H1 (cell line): Measurements from ENCODE around the gene RAD51D. TPM values are rescaled to one million over a fixed set of nuclear protein-coding genes. Genes with fewer than 3 reads are reported as not detected.

Source experiments
- CTCF ChIA-PET: fragments of 300-600 bp; sonication (Branson Sonifier 250); formaldehyde crosslinking; loops from one replicate; lab custom pipeline; 2021; ENCODE audit not compliant: partially characterized antibody; lab: Charles Lee
- POLR2A ChIA-PET: fragments of 300-600 bp; sonication (Branson Sonifier 250); formaldehyde crosslinking; loops from one replicate; lab custom pipeline; 2021; ENCODE audit warnings: inconsistent platforms; ENCODE audit not compliant: partially characterized antibody; lab: Charles Lee
- DNase-seq, 2 experiments: peaks; one replicate each; pipeline versions ENCODE4 v3.0.0 to v3.0.0-alpha.2; 2010 to 2022; ENCODE audit warnings: low spot score in 2 of 2, low read depth in 1 of 2, mixed read lengths in 1 of 2
- FAIRE-seq: peaks from 2 replicates; lab custom pipeline; 2011; peaks lifted over from hg19 to GRCh38; lab: Jason Lieb, UNC
- H2AFZ ChIP-seq: 2 replicates; pipeline ENCODE4 v1.8.1; 2012; ENCODE audit warnings: low read length, inconsistent platforms
- H2AK5ac ChIP-seq: 2 replicates; pipeline ENCODE4 v1.6.1; 2013; ENCODE audit warnings: low read depth, low read length
- H2BK120ac ChIP-seq: replicated peaks from 2 replicates; pipeline ENCODE3; 2013; ENCODE audit warnings: low read depth, low read length, inconsistent platforms
- H2BK12ac ChIP-seq: 2 replicates; pipeline ENCODE4 v1.6.1; 2013; ENCODE audit warnings: low read depth, low read length
- H2BK15ac ChIP-seq: 2 replicates; pipeline ENCODE4 v1.6.1; 2013; ENCODE audit warnings: low read length
- H2BK20ac ChIP-seq: 2 replicates; pipeline ENCODE4 v1.6.1; 2013; ENCODE audit warnings: low read length
- H2BK5ac ChIP-seq: 2 replicates; pipeline ENCODE4 v1.6.1; 2013; ENCODE audit warnings: low read depth, low read length
- H3K14ac ChIP-seq: 2 replicates; pipeline ENCODE4 v1.6.1; 2013; ENCODE audit warnings: inconsistent platforms; ENCODE audit not compliant: insufficient read length
- H3K18ac ChIP-seq: 2 replicates; pipeline ENCODE4 v1.6.1; 2013; ENCODE audit warnings: low read length; ENCODE audit errors: extremely low read depth
- H3K23ac ChIP-seq: 2 replicates; pipeline ENCODE4 v1.6.1; 2013; ENCODE audit warnings: inconsistent platforms; ENCODE audit not compliant: insufficient read length
- H3K23me2 ChIP-seq: 2 replicates; pipeline ENCODE4 v1.6.1; 2013; ENCODE audit warnings: low read depth, low read length
- H3K27ac ChIP-seq: 2 replicates; pipeline ENCODE4 v1.6.1; 2011; ENCODE audit warnings: low read depth, low read length, inconsistent platforms
- H3K27me3 ChIP-seq, 4 experiments: replicated peaks in 1 of 4; 1 replicate in 1 of 4; 2 replicates in 3 of 4; pipeline versions ENCODE4 v1.6.1 to v1.8.1; 2011 to 2013; ENCODE audit warnings: low read length in 3 of 4, mild to moderate bottlenecking in 3 of 4, inconsistent platforms in 2 of 4, mixed read lengths in 2 of 4, moderate library complexity in 1 of 4; ENCODE audit not compliant: control insufficient read depth in 3 of 4, insufficient read depth in 3 of 4; ENCODE audit errors: extremely low read depth in 1 of 4
- H3K36me3 ChIP-seq, 4 experiments: 2 replicates each; pipeline versions ENCODE4 v1.6.1 to v1.8.1; 2011 to 2013; ENCODE audit warnings: mild to moderate bottlenecking in 4 of 4, low read length in 3 of 4, moderate library complexity in 2 of 4, control low read depth in 1 of 4, inconsistent platforms in 1 of 4; ENCODE audit not compliant: insufficient read depth in 4 of 4, control insufficient read depth in 2 of 4
- H3K4ac ChIP-seq: replicated peaks from 2 replicates; pipeline ENCODE3; 2013; ENCODE audit warnings: low read length, low read depth, mixed read lengths, inconsistent platforms; ENCODE audit not compliant: insufficient read length
- H3K4me1 ChIP-seq, 4 experiments: replicated peaks in 1 of 4; 1 replicate in 1 of 4; 2 replicates in 3 of 4; pipeline versions ENCODE4 v1.6.1 to v1.8.1; 2011 to 2013; ENCODE audit warnings: low read length in 3 of 4, inconsistent platforms in 2 of 4, mixed read lengths in 1 of 4; ENCODE audit not compliant: insufficient read depth in 4 of 4, control insufficient read depth in 3 of 4
- H3K4me2 ChIP-seq, 2 experiments: 2 replicates each; pipeline versions ENCODE4 v1.6.1 to v1.8.1; 2011 to 2013; ENCODE audit warnings: low read depth in 2 of 2, low read length in 2 of 2, control low read depth in 1 of 2, inconsistent platforms in 1 of 2, mild to moderate bottlenecking in 1 of 2; ENCODE audit not compliant: insufficient read depth in 1 of 2
- H3K4me3 ChIP-seq, 4 experiments: fragments of 200-600, 300-600 bp in 1 of 4; sonication (generic), shearing (Covaris generic), sonication (Bioruptor Twin) in 1 of 4; 2 replicates each; pipeline versions ENCODE4 v1.5.1 to v1.8.1; 2011 to 2016; ENCODE audit warnings: low read length in 4 of 4, low read depth in 3 of 4, control low read depth in 2 of 4, inconsistent platforms in 2 of 4, mild to moderate bottlenecking in 2 of 4, mixed read lengths in 1 of 4, moderate library complexity in 1 of 4; ENCODE audit not compliant: insufficient read depth in 2 of 4; ENCODE audit errors: extremely low read depth in 1 of 4
- H3K56ac ChIP-seq: replicated peaks from 2 replicates; pipeline ENCODE3; 2013; ENCODE audit warnings: low read depth, mild to moderate bottlenecking, mixed read lengths, low read length, inconsistent platforms; ENCODE audit not compliant: insufficient read length
- H3K79me1 ChIP-seq: 2 replicates; pipeline ENCODE4 v1.6.1; 2013; ENCODE audit warnings: low read depth, low read length, control low read depth
- H3K79me2 ChIP-seq, 2 experiments: 2 replicates each; pipeline versions ENCODE4 v1.6.1 to v1.8.1; 2012 to 2013; ENCODE audit warnings: low read length in 2 of 2, mild to moderate bottlenecking in 2 of 2, inconsistent platforms in 1 of 2; ENCODE audit not compliant: insufficient read depth in 2 of 2, control insufficient read depth in 1 of 2
- H3K9ac ChIP-seq, 4 experiments: replicated peaks in 1 of 4; 1 replicate in 1 of 4; 2 replicates in 3 of 4; pipeline versions ENCODE4 v1.6.1 to v1.8.1; 2011 to 2013; ENCODE audit warnings: low read depth in 3 of 4, low read length in 3 of 4, control low read depth in 2 of 4, mild to moderate bottlenecking in 2 of 4, moderate library complexity in 2 of 4, inconsistent platforms in 1 of 4; ENCODE audit errors: extremely low read depth in 1 of 4
- H3K9me3 ChIP-seq, 2 experiments: 2 replicates each; pipeline versions ENCODE4 v1.6.1 to v1.8.1; 2012 to 2013; ENCODE audit warnings: mild to moderate bottlenecking in 2 of 2, moderate library complexity in 2 of 2, control low read depth in 1 of 2, inconsistent platforms in 1 of 2, low read depth in 1 of 2, low read length in 1 of 2, mixed read lengths in 1 of 2; ENCODE audit not compliant: insufficient read depth in 2 of 2
- H4K20me1 ChIP-seq, 2 experiments: replicated peaks in 1 of 2; 2 replicates each; pipeline versions ENCODE3 to v1.8.1; 2011 to 2013; ENCODE audit warnings: inconsistent platforms in 2 of 2, low read length in 2 of 2, mild to moderate bottlenecking in 1 of 2; ENCODE audit not compliant: insufficient read depth in 2 of 2, control insufficient read depth in 1 of 2
- H4K5ac ChIP-seq: 2 replicates; pipeline ENCODE4 v1.6.1; 2013; ENCODE audit warnings: low read length, low read depth, mixed read lengths, inconsistent platforms; ENCODE audit not compliant: insufficient read length
- H4K8ac ChIP-seq: 2 replicates; pipeline ENCODE4 v1.8.0; 2013; ENCODE audit warnings: mild to moderate bottlenecking, moderate library complexity, low read length, inconsistent platforms; ENCODE audit not compliant: insufficient read depth; ENCODE audit errors: extremely low read depth
- H4K91ac ChIP-seq: replicated peaks from 2 replicates; pipeline ENCODE3; 2013; ENCODE audit warnings: low read length, mixed read lengths, inconsistent platforms; ENCODE audit not compliant: insufficient read length
- BCL11A ChIP-seq, 2 experiments: IDR thresholded peaks; one replicate each; pipeline ENCODE4 v1.6.1; 2011; ENCODE audit warnings: low read depth in 2 of 2, low read length in 2 of 2, mild to moderate bottlenecking in 2 of 2
- CHD2 ChIP-seq: IDR thresholded peaks from 2 replicates; pipeline ENCODE4 v1.6.1; 2012; ENCODE audit warnings: low read length, improper control_type of control experiment
- E2F6 ChIP-seq: IDR thresholded peaks from 2 replicates; pipeline ENCODE4 v1.6.1; 2012; ENCODE audit warnings: inconsistent platforms
- JUND ChIP-seq: IDR thresholded peaks from 2 replicates; pipeline ENCODE4 v1.6.1; 2011; ENCODE audit warnings: mild to moderate bottlenecking, improper control_type of control experiment, low read length
- KDM4A ChIP-seq: IDR thresholded peaks from one replicate; pipeline ENCODE4 v1.7.1; 2012; ENCODE audit warnings: low read depth, mild to moderate bottlenecking, moderate library complexity, low read length, inconsistent platforms; ENCODE audit not compliant: severe bottlenecking
- NRF1 ChIP-seq: IDR thresholded peaks from 2 replicates; pipeline ENCODE4 v1.6.1; 2011; ENCODE audit warnings: mild to moderate bottlenecking, low read depth, low read length, improper control_type of control experiment
- PHF8 ChIP-seq: fragments of 200-600 bp; sonication (generic); conservative IDR thresholded peaks from 2 replicates; pipeline ENCODE4 v1.7.1; 2012; ENCODE audit warnings: low read depth, mild to moderate bottlenecking, inconsistent platforms, low read length, moderate library complexity
- POLR2A ChIP-seq, 2 experiments: IDR thresholded peaks; 1 replicate in 1 of 2; 2 replicates in 1 of 2; pipeline ENCODE4 v1.6.1; 2011; ENCODE audit warnings: low read depth in 2 of 2, low read length in 2 of 2, mild to moderate bottlenecking in 2 of 2; ENCODE audit errors: control extremely low read depth in 1 of 2
- POLR2AphosphoS5 ChIP-seq: IDR thresholded peaks from 2 replicates; pipeline ENCODE4 v1.6.1; 2011; ENCODE audit warnings: low read depth, low read length
- POU5F1 ChIP-seq: IDR thresholded peaks from 2 replicates; pipeline ENCODE4 v1.6.1; 2011; ENCODE audit warnings: low read depth, mild to moderate bottlenecking, low read length, moderate library complexity
- RXRA ChIP-seq: IDR thresholded peaks from 2 replicates; pipeline ENCODE4 v1.6.1; 2011; ENCODE audit warnings: low read depth, mild to moderate bottlenecking, low read length, moderate library complexity; ENCODE audit not compliant: insufficient read depth
- SAP30 ChIP-seq: fragments of 300-600 bp; sonication (generic); IDR thresholded peaks from 2 replicates; pipeline ENCODE4 v1.7.1; 2012; ENCODE audit warnings: low read length, moderate library complexity, mild to moderate bottlenecking, inconsistent platforms; ENCODE audit not compliant: insufficient read depth, insufficient replicate concordance
- USF2 ChIP-seq: IDR thresholded peaks from 2 replicates; pipeline ENCODE4 v1.6.1; 2011; ENCODE audit warnings: low read length, improper control_type of control experiment
- YY1 ChIP-seq: IDR thresholded peaks from 2 replicates; pipeline ENCODE4 v1.6.1; 2011; ENCODE audit warnings: low read depth, mild to moderate bottlenecking, low read length
- WGBS, 2 experiments: shearing (Covaris generic) in 1 of 2; methylation state at CpG; one replicate each; pipeline versions ENCODE4 v1.1.6 to v1.1.7; 2013 to 2015; ENCODE audit warnings: low lambda C conversion rate in 2 of 2, mixed read lengths in 2 of 2, inconsistent platforms in 1 of 2, low coverage in 1 of 2, missing lambda C conversion rate in 1 of 2; ENCODE audit not compliant: insufficient replicate concordance in 2 of 2, insufficient coverage in 1 of 2, insufficient read length in 1 of 2; ENCODE audit errors: extremely low coverage in 1 of 2, missing lambda C conversion rate in 1 of 2; 5-methylcytosine and 5-hydroxymethylcytosine counted together
- polyA plus RNA-seq, 7 experiments: library from polyadenylated mRNA; depleted of rRNA in 3 of 7; stranded (reverse) in 5 of 7; unstranded in 2 of 7; fragments of >200 nt in 5 of 7; fragments of 200-250 nt in 2 of 7; gene quantifications; 1 replicate in 5 of 7; 2 replicates in 1 of 7; 4 replicates in 1 of 7; pipeline versions ENCODE4 v1.2.1 to v1.2.3, GENCODE V29; 2011 to 2013; ENCODE audit warnings: missing spikeins in 2 of 7, mixed read lengths in 2 of 7
- total RNA-seq: library from RNA; stranded (reverse); fragmentation: NEBNext Ultra II Directional; extraction: Animal tissue kit (Norgen Biotek cat#: 25700); gene quantifications from 2 replicates; pipeline ENCODE4 v1.2.1, GENCODE V29; 2021

RAD51D gene
- total and polyA plus RNA-seq, 2 of the 8 experiments (the other 6 are each of a cell fraction or from before 2014, with no cell fraction given), result 10.2 to 12.9 TPM

GRCh38 chr17:35046245-35046644, 73.4 kb downstream of the RAD51D start:
- no peaks in the 10 kb centered on the region for H3K9me3 ChIP-seq
- no peak overlapping the region for H3K23ac ChIP-seq
- H2BK5ac ChIP-seq, result no peak overlapping the region
- H4K5ac ChIP-seq, result no peak overlapping the region
- no peak overlapping the region for H2AK5ac ChIP-seq
- H3K56ac ChIP-seq, result no peak overlapping the region
- no peaks in the 10 kb centered on the region for H3K79me1 ChIP-seq
- no peaks in the 10 kb centered on the region for H3K4me1 ChIP-seq
- WGBS, 2 experiments, result 94% methylated on average over 4 of the region's 4 CpGs; no CpG with 5 or more reads in 1 of the 2 experiments
- no peak overlapping the region for H3K14ac ChIP-seq
- CTCF ChIA-PET, result no interaction called here
- FAIRE-seq, result no peak
- no peak overlapping the region for H2BK15ac ChIP-seq
- no peak overlapping the region for H3K27ac ChIP-seq
- H3K4ac ChIP-seq, result no peak overlapping the region
- H4K8ac ChIP-seq, result no peak overlapping the region
- H3K36me3 ChIP-seq, result no peaks in the 10 kb centered on the region
- POLR2A ChIA-PET, result interaction anchor here (1.4 kb wide), 1 partner anchor 17 kb away, joined by 4 read pairs; no protein-coding TSS in a partner anchor
- no peaks in the 10 kb centered on the region for H3K79me2 ChIP-seq
- no peaks in the 10 kb centered on the region; the same call in 1 of the 2 replicates for H3K23me2 ChIP-seq
- H3K4me3 ChIP-seq, result no peak overlapping the region
- no peaks in the 10 kb centered on the region for H3K27me3 ChIP-seq
- no peak overlapping the region for H3K9ac ChIP-seq
- H2AFZ ChIP-seq, result no peak overlapping the region
- no peak overlapping the region for H2BK120ac ChIP-seq
- no peak overlapping the region for H4K91ac ChIP-seq
- H2BK12ac ChIP-seq, result no peak overlapping the region
- no peak for DNase-seq
- peaks cover 0 to 2% of the 10 kb centered on the region in 2 experiments for H4K20me1 ChIP-seq
- no peak overlapping the region for H3K18ac ChIP-seq
- H3K4me2 ChIP-seq, result no peak overlapping the region
- H2BK20ac ChIP-seq, result no peak overlapping the region
- TF ChIP-seq POU5F1 (no peak), E2F6 (no peak), CHD2 (no peak), BCL11A (IDR thresholded peaks at IDR 0.05; ENCODE audit: low read depth in 2 of 2, low read length in 2 of 2) (no peak), NRF1 (no peak), PHF8 (no peak), RXRA (no peak), POLR2A (IDR thresholded peaks at IDR 0.05; ENCODE audit: control extremely low read depth in 1 of 2, low read depth in 2 of 2, low read length in 2 of 2) (no peak), JUND (no peak), POLR2AphosphoS5 (no peak), KDM4A (no peak), SAP30 (no peak), YY1 (no peak), USF2 (no peak)
